H1 (cell line): ENCODE measurements around the gene FHDC1. TPM values are rescaled to one million over a fixed set of nuclear protein-coding genes. Genes with fewer than 3 reads are reported as not detected.

Experiments used
- CTCF ChIA-PET: fragments of 300-600 bp; sonication (Branson Sonifier 250); formaldehyde crosslinking; loops from one replicate; lab custom pipeline; 2021; ENCODE audit not compliant: partially characterized antibody; lab: Charles Lee
- POLR2A ChIA-PET: fragments of 300-600 bp; sonication (Branson Sonifier 250); formaldehyde crosslinking; loops from one replicate; lab custom pipeline; 2021; ENCODE audit warnings: inconsistent platforms; ENCODE audit not compliant: partially characterized antibody; lab: Charles Lee
- DNase-seq, 2 experiments: peaks; one replicate each; pipeline versions ENCODE4 v3.0.0 to v3.0.0-alpha.2; 2010 to 2022; ENCODE audit warnings: low spot score in 2 of 2, low read depth in 1 of 2, mixed read lengths in 1 of 2
- FAIRE-seq: peaks from 2 replicates; lab custom pipeline; 2011; peaks lifted over from hg19 to GRCh38; lab: Jason Lieb, UNC
- H2AFZ ChIP-seq: 2 replicates; pipeline ENCODE4 v1.8.1; 2012; ENCODE audit warnings: low read length, inconsistent platforms
- H2AK5ac ChIP-seq: 2 replicates; pipeline ENCODE4 v1.6.1; 2013; ENCODE audit warnings: low read depth, low read length
- H2BK120ac ChIP-seq: replicated peaks from 2 replicates; pipeline ENCODE3; 2013; ENCODE audit warnings: low read depth, low read length, inconsistent platforms
- H2BK12ac ChIP-seq: 2 replicates; pipeline ENCODE4 v1.6.1; 2013; ENCODE audit warnings: low read depth, low read length
- H2BK15ac ChIP-seq: 2 replicates; pipeline ENCODE4 v1.6.1; 2013; ENCODE audit warnings: low read length
- H2BK20ac ChIP-seq: 2 replicates; pipeline ENCODE4 v1.6.1; 2013; ENCODE audit warnings: low read length
- H2BK5ac ChIP-seq: 2 replicates; pipeline ENCODE4 v1.6.1; 2013; ENCODE audit warnings: low read depth, low read length
- H3K14ac ChIP-seq: 2 replicates; pipeline ENCODE4 v1.6.1; 2013; ENCODE audit warnings: inconsistent platforms; ENCODE audit not compliant: insufficient read length
- H3K18ac ChIP-seq: 2 replicates; pipeline ENCODE4 v1.6.1; 2013; ENCODE audit warnings: low read length; ENCODE audit errors: extremely low read depth
- H3K23ac ChIP-seq: 2 replicates; pipeline ENCODE4 v1.6.1; 2013; ENCODE audit warnings: inconsistent platforms; ENCODE audit not compliant: insufficient read length
- H3K23me2 ChIP-seq: 2 replicates; pipeline ENCODE4 v1.6.1; 2013; ENCODE audit warnings: low read depth, low read length
- H3K27ac ChIP-seq: 2 replicates; pipeline ENCODE4 v1.6.1; 2011; ENCODE audit warnings: low read depth, low read length, inconsistent platforms
- H3K27me3 ChIP-seq, 4 experiments: replicated peaks in 1 of 4; 1 replicate in 1 of 4; 2 replicates in 3 of 4; pipeline versions ENCODE4 v1.6.1 to v1.8.1; 2011 to 2013; ENCODE audit warnings: low read length in 3 of 4, mild to moderate bottlenecking in 3 of 4, inconsistent platforms in 2 of 4, mixed read lengths in 2 of 4, moderate library complexity in 1 of 4; ENCODE audit not compliant: control insufficient read depth in 3 of 4, insufficient read depth in 3 of 4; ENCODE audit errors: extremely low read depth in 1 of 4
- H3K36me3 ChIP-seq, 4 experiments: 2 replicates each; pipeline versions ENCODE4 v1.6.1 to v1.8.1; 2011 to 2013; ENCODE audit warnings: mild to moderate bottlenecking in 4 of 4, low read length in 3 of 4, moderate library complexity in 2 of 4, control low read depth in 1 of 4, inconsistent platforms in 1 of 4; ENCODE audit not compliant: insufficient read depth in 4 of 4, control insufficient read depth in 2 of 4
- H3K4ac ChIP-seq: replicated peaks from 2 replicates; pipeline ENCODE3; 2013; ENCODE audit warnings: low read length, low read depth, mixed read lengths, inconsistent platforms; ENCODE audit not compliant: insufficient read length
- H3K4me1 ChIP-seq, 4 experiments: replicated peaks in 1 of 4; 1 replicate in 1 of 4; 2 replicates in 3 of 4; pipeline versions ENCODE4 v1.6.1 to v1.8.1; 2011 to 2013; ENCODE audit warnings: low read length in 3 of 4, inconsistent platforms in 2 of 4, mixed read lengths in 1 of 4; ENCODE audit not compliant: insufficient read depth in 4 of 4, control insufficient read depth in 3 of 4
- H3K4me2 ChIP-seq, 2 experiments: 2 replicates each; pipeline versions ENCODE4 v1.6.1 to v1.8.1; 2011 to 2013; ENCODE audit warnings: low read depth in 2 of 2, low read length in 2 of 2, control low read depth in 1 of 2, inconsistent platforms in 1 of 2, mild to moderate bottlenecking in 1 of 2; ENCODE audit not compliant: insufficient read depth in 1 of 2
- H3K4me3 ChIP-seq, 4 experiments: fragments of 200-600, 300-600 bp in 1 of 4; sonication (generic), shearing (Covaris generic), sonication (Bioruptor Twin) in 1 of 4; 2 replicates each; pipeline versions ENCODE4 v1.5.1 to v1.8.1; 2011 to 2016; ENCODE audit warnings: low read length in 4 of 4, low read depth in 3 of 4, control low read depth in 2 of 4, inconsistent platforms in 2 of 4, mild to moderate bottlenecking in 2 of 4, mixed read lengths in 1 of 4, moderate library complexity in 1 of 4; ENCODE audit not compliant: insufficient read depth in 2 of 4; ENCODE audit errors: extremely low read depth in 1 of 4
- H3K56ac ChIP-seq: replicated peaks from 2 replicates; pipeline ENCODE3; 2013; ENCODE audit warnings: low read depth, mild to moderate bottlenecking, mixed read lengths, low read length, inconsistent platforms; ENCODE audit not compliant: insufficient read length
- H3K79me1 ChIP-seq: 2 replicates; pipeline ENCODE4 v1.6.1; 2013; ENCODE audit warnings: low read depth, low read length, control low read depth
- H3K79me2 ChIP-seq, 2 experiments: 2 replicates each; pipeline versions ENCODE4 v1.6.1 to v1.8.1; 2012 to 2013; ENCODE audit warnings: low read length in 2 of 2, mild to moderate bottlenecking in 2 of 2, inconsistent platforms in 1 of 2; ENCODE audit not compliant: insufficient read depth in 2 of 2, control insufficient read depth in 1 of 2
- H3K9ac ChIP-seq, 4 experiments: replicated peaks in 1 of 4; 1 replicate in 1 of 4; 2 replicates in 3 of 4; pipeline versions ENCODE4 v1.6.1 to v1.8.1; 2011 to 2013; ENCODE audit warnings: low read depth in 3 of 4, low read length in 3 of 4, control low read depth in 2 of 4, mild to moderate bottlenecking in 2 of 4, moderate library complexity in 2 of 4, inconsistent platforms in 1 of 4; ENCODE audit errors: extremely low read depth in 1 of 4
- H3K9me3 ChIP-seq, 2 experiments: 2 replicates each; pipeline versions ENCODE4 v1.6.1 to v1.8.1; 2012 to 2013; ENCODE audit warnings: mild to moderate bottlenecking in 2 of 2, moderate library complexity in 2 of 2, control low read depth in 1 of 2, inconsistent platforms in 1 of 2, low read depth in 1 of 2, low read length in 1 of 2, mixed read lengths in 1 of 2; ENCODE audit not compliant: insufficient read depth in 2 of 2
- H4K20me1 ChIP-seq, 2 experiments: replicated peaks in 1 of 2; 2 replicates each; pipeline versions ENCODE3 to v1.8.1; 2011 to 2013; ENCODE audit warnings: inconsistent platforms in 2 of 2, low read length in 2 of 2, mild to moderate bottlenecking in 1 of 2; ENCODE audit not compliant: insufficient read depth in 2 of 2, control insufficient read depth in 1 of 2
- H4K5ac ChIP-seq: 2 replicates; pipeline ENCODE4 v1.6.1; 2013; ENCODE audit warnings: low read length, low read depth, mixed read lengths, inconsistent platforms; ENCODE audit not compliant: insufficient read length
- H4K8ac ChIP-seq: 2 replicates; pipeline ENCODE4 v1.8.0; 2013; ENCODE audit warnings: mild to moderate bottlenecking, moderate library complexity, low read length, inconsistent platforms; ENCODE audit not compliant: insufficient read depth; ENCODE audit errors: extremely low read depth
- H4K91ac ChIP-seq: replicated peaks from 2 replicates; pipeline ENCODE3; 2013; ENCODE audit warnings: low read length, mixed read lengths, inconsistent platforms; ENCODE audit not compliant: insufficient read length
- WGBS, 2 experiments: shearing (Covaris generic) in 1 of 2; methylation state at CpG; one replicate each; pipeline versions ENCODE4 v1.1.6 to v1.1.7; 2013 to 2015; ENCODE audit warnings: low lambda C conversion rate in 2 of 2, mixed read lengths in 2 of 2, inconsistent platforms in 1 of 2, low coverage in 1 of 2, missing lambda C conversion rate in 1 of 2; ENCODE audit not compliant: insufficient replicate concordance in 2 of 2, insufficient coverage in 1 of 2, insufficient read length in 1 of 2; ENCODE audit errors: extremely low coverage in 1 of 2, missing lambda C conversion rate in 1 of 2; 5-methylcytosine and 5-hydroxymethylcytosine counted together
- polyA plus RNA-seq, 7 experiments: library from polyadenylated mRNA; depleted of rRNA in 3 of 7; stranded (reverse) in 5 of 7; unstranded in 2 of 7; fragments of >200 nt in 5 of 7; fragments of 200-250 nt in 2 of 7; gene quantifications; 1 replicate in 5 of 7; 2 replicates in 1 of 7; 4 replicates in 1 of 7; pipeline versions ENCODE4 v1.2.1 to v1.2.3, GENCODE V29; 2011 to 2013; ENCODE audit warnings: missing spikeins in 2 of 7, mixed read lengths in 2 of 7
- total RNA-seq: library from RNA; stranded (reverse); fragmentation: NEBNext Ultra II Directional; extraction: Animal tissue kit (Norgen Biotek cat#: 25700); gene quantifications from 2 replicates; pipeline ENCODE4 v1.2.1, GENCODE V29; 2021
- TF ChIP-seq, protein P1 (sequence below): IDR thresholded peaks from 2 replicates; pipeline ENCODE4 v1.6.1; 2012; ENCODE audit warnings: inconsistent platforms

Gene FHDC1
- total and polyA plus RNA-seq, 2 of the 8 experiments (the other 6 are each of a cell fraction or from before 2014, with no cell fraction given) = 6.4 to 28.6 TPM

DNA sequence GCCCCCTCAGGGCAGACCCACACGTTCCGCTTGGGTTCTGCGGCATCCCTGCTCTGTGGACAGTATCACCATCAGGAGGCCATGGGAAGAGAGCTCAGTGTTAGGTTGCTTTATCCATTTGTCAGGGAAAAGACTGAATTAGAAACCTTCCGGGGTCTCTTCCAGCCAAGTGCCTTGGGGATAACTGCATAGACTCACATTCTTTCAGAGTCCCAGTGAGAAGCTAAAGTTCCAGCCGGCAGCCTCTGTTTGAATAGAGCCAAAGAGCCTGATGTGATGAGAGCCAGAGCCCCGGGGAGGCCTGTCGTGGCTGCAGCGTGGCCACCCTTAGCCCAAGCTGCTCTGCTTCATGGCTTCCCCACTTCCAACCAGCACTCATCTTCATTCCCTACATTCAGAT lies 85.2 kb downstream of the FHDC1 start:
- no peak overlapping the region for H4K5ac ChIP-seq
- no peak overlapping the region for H3K18ac ChIP-seq
- CTCF ChIA-PET = interaction anchor here (0.6 to 1.5 kb wide), 4 partner anchors 12 to 453 kb away, joined by 3 to 5 read pairs (median 3); no protein-coding TSS in a partner anchor
- H3K56ac ChIP-seq = no peak overlapping the region
- H3K79me2 ChIP-seq = no peaks in the 10 kb centered on the region
- H2BK12ac ChIP-seq = peak overlapping the region; percentile 80; the same call in 1 of the 2 replicates
- FAIRE-seq (no peak), DNase-seq (no peak)
- H3K4me1 ChIP-seq = peaks cover 0 to 10% (median 2%) of the 10 kb centered on the region in 4 experiments; a peak in 5 of 7 replicates
- H2AK5ac ChIP-seq = no peak overlapping the region
- POLR2A ChIA-PET = interaction anchor here (1.4 to 2.0 kb wide), 2 partner anchors 12 to 41 kb away, joined by 3 to 5 read pairs; no protein-coding TSS in a partner anchor
- no peaks in the 10 kb centered on the region; a peak in 1 of 7 replicates for H3K27me3 ChIP-seq
- no peak overlapping the region for H3K9ac ChIP-seq
- H3K4me2 ChIP-seq = no peak overlapping the region
- peak overlapping the region; percentile 41 for H2BK120ac ChIP-seq
- no peaks in the 10 kb centered on the region for H3K9me3 ChIP-seq
- H2AFZ ChIP-seq = no peak overlapping the region
- no peak overlapping the region for H3K14ac ChIP-seq
- no peak overlapping the region for H3K27ac ChIP-seq
- no peak overlapping the region for H2BK20ac ChIP-seq
- no peaks in the 10 kb centered on the region for H3K79me1 ChIP-seq
- H3K4me3 ChIP-seq = no peak overlapping the region
- H3K4ac ChIP-seq = no peak overlapping the region
- no peak overlapping the region for H2BK5ac ChIP-seq
- 91% methylated on average over 8 of the region's 8 CpGs; no CpG with 5 or more reads in 1 of the 2 experiments for WGBS, 2 experiments
- no peaks in the 10 kb centered on the region for H3K23me2 ChIP-seq
- H3K23ac ChIP-seq = no peak overlapping the region
- peak overlapping the region; percentile 94; the same call in 1 of the 2 replicates for H2BK15ac ChIP-seq
- no peak overlapping the region for H4K8ac ChIP-seq
- H4K91ac ChIP-seq = peak overlapping the region; percentile 67
- no peaks in the 10 kb centered on the region for H3K36me3 ChIP-seq
- H4K20me1 ChIP-seq = no peaks in the 10 kb centered on the region
- TF ChIP-seq, protein P1, sequence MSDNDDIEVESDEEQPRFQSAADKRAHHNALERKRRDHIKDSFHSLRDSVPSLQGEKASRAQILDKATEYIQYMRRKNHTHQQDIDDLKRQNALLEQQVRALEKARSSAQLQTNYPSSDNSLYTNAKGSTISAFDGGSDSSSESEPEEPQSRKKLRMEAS = no peak
